NCI-H82 treated with DMSO at 0.1 percent for 48 hours (cell line): ENCODE data around the gene SUCNR1.
"Not testable (repeated sequence)": the region's sequence is repeated elsewhere in the genome, so short reads cannot be mapped to it uniquely, and the experiment has no call there.

Source experiments
- DNase-seq: peaks from one replicate; lab custom pipeline; 2025; ENCODE audit not compliant: unreplicated experiment; lab: John Stamatoyannopoulos, UW

SUCNR1 gene

GRCh38 chr3:151900884-151901643 is 27.6 kb downstream of the SUCNR1 start:
- DNase-seq: no peak

GRCh38 chr3:151901644-151902285 is 28.3 kb downstream of the SUCNR1 start:
- DNase-seq: no peak

GRCh38 chr3:151903501-151903991 is 30.1 kb downstream of the SUCNR1 start:
- no peak for DNase-seq

- no peak for DNase-seq
These were observed 32.2 kb downstream of the SUCNR1 start for GRCh38 chr3:151905647-151906046.

- DNase-seq: no peak
These were observed 33.3 kb downstream of the SUCNR1 start for GRCh38 chr3:151906751-151907150.

GRCh38 chr3:151908399-151908798 is 35.0 kb downstream of the SUCNR1 start:
- DNase-seq: no peak

GRCh38 chr3:151909681-151910405 is 36.4 kb downstream of the SUCNR1 start:
- DNase-seq: no peak

GRCh38 chr3:151911462-151911861 is 38.0 kb downstream of the SUCNR1 start:
- DNase-seq: no peak

- DNase-seq: no peak
These were observed 38.6 kb downstream of the SUCNR1 start for GRCh38 chr3:151912028-151912427.

GRCh38 chr3:151916781-151917180 is 43.3 kb downstream of the SUCNR1 start:
- DNase-seq: no peak

- peak; percentile 14 for DNase-seq
These were observed 45.0 kb downstream of the SUCNR1 start for GRCh38 chr3:151918253-151919029.

- DNase-seq: no peak
These were observed 45.5 kb downstream of the SUCNR1 start for GRCh38 chr3:151919030-151919328.

GRCh38 chr3:151919446-151919845 is 46.0 kb downstream of the SUCNR1 start:
- no peak for DNase-seq

GRCh38 chr3:151923901-151924300 is 50.5 kb downstream of the SUCNR1 start:
- DNase-seq: no peak

- no peak for DNase-seq
These were observed 51.3 kb downstream of the SUCNR1 start for GRCh38 chr3:151924753-151925152.

GRCh38 chr3:151925419-151925818 is 52.0 kb downstream of the SUCNR1 start:
- DNase-seq: no peak

- no peak for DNase-seq
These were observed 52.4 kb downstream of the SUCNR1 start for GRCh38 chr3:151925876-151926275.

GRCh38 chr3:151926956-151927355 is 53.5 kb downstream of the SUCNR1 start:
- no peak for DNase-seq

- DNase-seq: not testable (repeated sequence)
These were observed 54.6 kb downstream of the SUCNR1 start for GRCh38 chr3:151927915-151928525.

- no peak for DNase-seq
These were observed 57.7 kb downstream of the SUCNR1 start for GRCh38 chr3:151931171-151931570.
